GM11168 (cell line): ENCODE measurements around the gene SNX20.

ENCODE experiments used
- in situ Hi-C: fragments of 300-500 bp; cut with MboI; formaldehyde crosslinking; loops from one replicate; pipeline ENCODE4 v1.12.0; 2022; ENCODE audit warnings: low sequenced_read_pairs; ENCODE audit not compliant: unreplicated experiment

SNX20 gene

GRCh38 chr16:50706250-50706649, 25.1 kb upstream of the SNX20 start:
- in situ Hi-C loops, result no loop called here

- in situ Hi-C loops, result no loop called here
Observed at GRCh38 chr16:50705436-50706110, 24.5 kb upstream of the SNX20 start.

GRCh38 chr16:50704245-50704644, 23.1 kb upstream of the SNX20 start:
- in situ Hi-C loops, result no loop called here

- in situ Hi-C loops, result no loop called here
Observed at GRCh38 chr16:50702725-50703124, 21.6 kb upstream of the SNX20 start.

GRCh38 chr16:50699326-50700159, 18.4 kb upstream of the SNX20 start:
- in situ Hi-C loops, result no loop called here

GRCh38 chr16:50697881-50698767, 17.0 kb upstream of the SNX20 start:
- in situ Hi-C loops, result no loop called here

- in situ Hi-C loops, result no loop called here
Observed at GRCh38 chr16:50697421-50697715, 16.3 kb upstream of the SNX20 start.

GRCh38 chr16:50696575-50697420, 15.7 kb upstream of the SNX20 start:
- in situ Hi-C loops, result no loop called here

GRCh38 chr16:50696126-50696525, 15.0 kb upstream of the SNX20 start:
- in situ Hi-C loops, result no loop called here

GRCh38 chr16:50695017-50696000, 14.2 kb upstream of the SNX20 start:
- in situ Hi-C loops, result no loop called here

GRCh38 chr16:50694206-50694605, 13.1 kb upstream of the SNX20 start:
- in situ Hi-C loops, result no loop called here

GRCh38 chr16:50692999-50693781, 12.1 kb upstream of the SNX20 start, which contains the start of gene NOD2:
TSS of gene NOD2 (plus strand) at chr16:50693606. CDS start at chr16:50699496, 5,890 bp downstream.
- in situ Hi-C loops, result no loop called here

GRCh38 chr16:50692644-50692998, 11.5 kb upstream of the SNX20 start:
- in situ Hi-C loops, result no loop called here

GRCh38 chr16:50690177-50690576, 9.1 kb upstream of the SNX20 start:
- in situ Hi-C loops, result no loop called here

- in situ Hi-C loops, result no loop called here
Observed at GRCh38 chr16:50688867-50689266, 7.8 kb upstream of the SNX20 start.

- in situ Hi-C loops, result no loop called here
Observed at GRCh38 chr16:50688083-50688482, 7.0 kb upstream of the SNX20 start.

GRCh38 chr16:50685462-50686063, 4.5 kb upstream of the SNX20 start:
- in situ Hi-C loops, result no loop called here
